GM12872 (cell line): ENCODE results near the gene RRP36.

Source experiments
- CTCF ChIP-seq: IDR thresholded peaks from 3 replicates; pipeline ENCODE4 v1.5.1; 2011; ENCODE audit warnings: low read depth, mild to moderate bottlenecking, low read length, moderate library complexity; ENCODE audit not compliant: insufficient read depth

The RRP36 gene

DNA sequence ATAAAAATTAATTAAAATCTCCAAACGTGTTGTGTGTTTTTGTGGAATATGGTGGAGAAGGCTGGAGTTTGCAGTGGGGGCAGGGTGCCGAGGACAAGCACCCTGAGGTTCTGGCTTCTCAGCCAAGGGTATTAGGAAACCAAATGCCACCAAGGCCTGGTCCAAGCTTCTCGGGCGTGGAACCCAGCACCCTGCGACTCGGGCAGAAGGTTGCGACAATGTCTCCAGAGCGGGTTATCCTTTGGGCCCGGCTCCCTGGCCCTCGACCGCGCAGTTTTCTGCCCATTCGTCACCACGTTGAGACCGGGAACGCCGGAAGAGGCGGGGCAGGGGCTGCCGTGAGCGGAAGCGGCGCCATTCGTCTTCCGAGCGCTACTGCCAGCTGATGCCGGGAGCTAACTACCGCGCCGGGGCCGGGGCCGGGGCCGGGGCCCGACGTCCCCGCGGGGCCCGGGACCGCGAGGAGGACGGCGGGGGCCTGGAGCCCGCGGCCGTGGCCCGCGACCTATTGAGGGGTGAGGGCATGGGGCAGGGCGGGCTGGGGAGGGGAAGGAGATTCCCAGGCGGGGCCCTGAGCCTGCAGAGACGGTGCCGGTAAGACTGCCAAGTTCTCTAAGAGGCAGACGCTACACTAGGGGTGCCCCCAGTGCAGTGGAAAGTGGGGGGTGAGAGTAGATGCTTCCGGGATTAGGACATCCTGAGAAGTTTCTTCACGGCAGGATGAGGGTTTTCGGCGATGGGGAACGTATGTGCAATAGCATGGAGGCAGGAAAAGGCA is at the start of gene RRP36:
Gene RRP36, plus strand, starts transcription at position 354 of the 778 bp plus-strand sequence. Its CDS starts 32 bp downstream, at position 386.
- TF ChIP-seq CTCF: no peak

GRCh38 chr6:42971746-42972327 is 49.6 kb upstream of the RRP36 start:
- TF ChIP-seq CTCF: no peak

DNA sequence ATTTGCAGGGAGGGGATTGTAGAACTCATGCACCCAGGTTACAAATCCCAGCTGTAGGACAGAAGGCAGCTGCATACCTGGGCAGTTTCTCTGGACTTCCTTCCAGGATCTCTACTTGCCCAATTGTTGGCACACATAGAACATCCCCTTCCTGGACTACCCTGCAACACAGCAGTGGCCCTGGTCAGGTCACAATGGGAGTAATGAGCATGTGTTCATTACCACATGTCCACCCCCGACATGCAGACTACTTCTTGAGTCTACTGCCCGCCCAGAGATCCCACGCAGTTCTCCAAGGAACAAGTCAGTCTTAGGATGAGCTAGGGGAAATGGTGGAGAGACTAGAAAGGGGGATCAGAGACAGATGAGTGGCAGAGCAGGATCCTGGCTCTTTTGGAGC is 47.5 kb upstream of the RRP36 start:
- no peak for TF ChIP-seq CTCF

- TF ChIP-seq CTCF: no peak
These were observed 46.4 kb upstream of the RRP36 start for GRCh38 chr6:42974919-42975505.

GRCh38 chr6:42978487-42978838 is 43.0 kb upstream of the RRP36 start:
- no peak for TF ChIP-seq CTCF

DNA sequence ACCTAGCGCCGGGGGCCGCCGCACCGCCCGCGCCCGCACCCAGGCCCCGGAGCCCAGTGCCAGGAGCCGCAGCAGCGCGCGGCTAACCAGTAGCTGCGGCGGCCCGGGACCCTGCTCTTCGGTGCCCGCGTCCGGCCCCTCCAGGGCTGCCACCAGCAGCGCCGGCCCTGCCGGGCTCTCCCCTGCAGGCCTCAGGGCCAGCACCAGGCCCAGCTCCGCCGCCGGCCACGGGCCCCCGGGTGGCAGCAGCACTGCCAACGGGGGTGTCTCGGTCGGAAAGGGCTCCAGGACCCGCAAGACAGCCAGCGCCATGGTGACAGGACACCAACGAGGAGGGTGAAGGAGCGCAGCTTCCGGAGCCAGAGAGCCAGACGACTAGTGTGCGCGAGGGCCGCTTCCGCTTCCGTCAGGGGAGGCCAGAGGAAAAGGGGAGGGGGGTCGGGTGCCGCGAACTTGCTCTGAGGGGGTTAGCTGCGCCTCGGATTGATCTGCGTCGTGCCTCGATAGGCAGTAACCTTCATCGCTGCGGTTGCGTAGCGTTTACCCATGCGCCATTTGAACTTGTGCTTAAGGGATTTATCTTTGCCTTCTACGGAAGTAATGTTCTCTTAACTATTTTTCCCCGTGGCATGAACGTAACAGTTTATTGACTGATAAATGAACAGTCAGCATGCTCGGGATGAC is 42.4 kb upstream of the RRP36 start, which contains the start of gene PEX6:
Gene PEX6, minus strand, starts transcription at position 343 of the 684 bp plus-strand sequence. Its CDS starts 31 bp downstream, at position 312.
- no peak for TF ChIP-seq CTCF
